GM10266 (cell line): Measurements from ENCODE around the gene HOXA13.

ENCODE experiments used
- DNase-seq: peaks from one replicate; pipeline ENCODE4 v3.0.0; 2012; ENCODE audit errors: extremely low spot score
- TF ChIP-seq, protein P1 (sequence below): IDR thresholded peaks from 2 replicates; pipeline ENCODE4 v1.5.1; 2012; ENCODE audit warnings: mild to moderate bottlenecking, low read depth; ENCODE audit not compliant: control insufficient read depth, insufficient read depth; ENCODE audit errors: missing control alignments

HOXA13 gene

DNA sequence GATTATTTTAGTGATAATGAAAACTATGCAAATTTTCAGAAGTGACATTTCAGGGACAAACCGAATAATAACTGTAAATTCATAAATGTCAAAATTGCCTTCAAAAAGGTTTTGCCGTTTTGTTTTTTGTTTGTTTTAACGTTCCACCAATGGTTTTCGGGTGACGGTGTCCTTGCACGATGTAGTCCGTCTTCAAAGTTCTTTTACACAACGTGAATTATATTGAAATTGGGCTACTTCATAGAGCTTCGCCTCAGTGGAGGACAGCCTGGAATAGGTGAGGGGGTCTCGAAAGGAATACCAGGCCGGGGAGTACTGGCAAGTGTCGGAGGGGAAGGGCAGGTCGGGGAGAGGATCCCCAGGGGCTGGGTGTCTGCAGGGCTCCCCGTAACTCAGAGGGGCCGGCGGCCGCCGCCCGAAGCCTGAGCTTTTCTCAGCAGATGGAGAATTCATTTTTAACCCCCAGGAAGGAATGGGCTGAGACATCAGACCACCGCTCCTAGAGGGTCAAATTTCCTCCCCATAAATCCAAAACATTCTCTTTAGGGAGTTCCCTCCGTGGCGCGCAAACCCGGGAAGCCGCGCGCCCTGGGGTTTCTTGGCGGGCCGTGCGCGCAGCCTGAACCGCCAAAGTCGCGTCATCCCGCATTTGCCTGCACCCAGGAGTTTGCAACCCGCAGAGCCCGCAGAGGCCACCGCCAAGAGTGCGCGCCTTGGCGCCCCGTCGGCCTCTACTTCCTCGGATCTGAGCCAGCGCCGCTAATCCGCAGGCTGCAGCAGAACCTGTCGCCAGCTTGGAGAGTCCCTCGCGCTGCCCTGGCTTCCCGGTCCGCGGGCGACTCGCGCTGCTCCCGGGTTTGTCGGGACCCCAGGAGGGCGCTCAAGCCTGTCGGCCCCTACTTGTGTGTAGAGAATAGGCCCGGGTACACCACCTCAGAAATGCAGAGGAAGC is 25.4 kb upstream of the HOXA13 start:
- no peak for DNase-seq
- TF ChIP-seq, protein P1, sequence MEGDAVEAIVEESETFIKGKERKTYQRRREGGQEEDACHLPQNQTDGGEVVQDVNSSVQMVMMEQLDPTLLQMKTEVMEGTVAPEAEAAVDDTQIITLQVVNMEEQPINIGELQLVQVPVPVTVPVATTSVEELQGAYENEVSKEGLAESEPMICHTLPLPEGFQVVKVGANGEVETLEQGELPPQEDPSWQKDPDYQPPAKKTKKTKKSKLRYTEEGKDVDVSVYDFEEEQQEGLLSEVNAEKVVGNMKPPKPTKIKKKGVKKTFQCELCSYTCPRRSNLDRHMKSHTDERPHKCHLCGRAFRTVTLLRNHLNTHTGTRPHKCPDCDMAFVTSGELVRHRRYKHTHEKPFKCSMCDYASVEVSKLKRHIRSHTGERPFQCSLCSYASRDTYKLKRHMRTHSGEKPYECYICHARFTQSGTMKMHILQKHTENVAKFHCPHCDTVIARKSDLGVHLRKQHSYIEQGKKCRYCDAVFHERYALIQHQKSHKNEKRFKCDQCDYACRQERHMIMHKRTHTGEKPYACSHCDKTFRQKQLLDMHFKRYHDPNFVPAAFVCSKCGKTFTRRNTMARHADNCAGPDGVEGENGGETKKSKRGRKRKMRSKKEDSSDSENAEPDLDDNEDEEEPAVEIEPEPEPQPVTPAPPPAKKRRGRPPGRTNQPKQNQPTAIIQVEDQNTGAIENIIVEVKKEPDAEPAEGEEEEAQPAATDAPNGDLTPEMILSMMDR = no peak

GRCh38 chr7:27223941-27224575 is 24.2 kb upstream of the HOXA13 start:
- TF ChIP-seq, protein P1 = no peak
- DNase-seq = no peak

DNA sequence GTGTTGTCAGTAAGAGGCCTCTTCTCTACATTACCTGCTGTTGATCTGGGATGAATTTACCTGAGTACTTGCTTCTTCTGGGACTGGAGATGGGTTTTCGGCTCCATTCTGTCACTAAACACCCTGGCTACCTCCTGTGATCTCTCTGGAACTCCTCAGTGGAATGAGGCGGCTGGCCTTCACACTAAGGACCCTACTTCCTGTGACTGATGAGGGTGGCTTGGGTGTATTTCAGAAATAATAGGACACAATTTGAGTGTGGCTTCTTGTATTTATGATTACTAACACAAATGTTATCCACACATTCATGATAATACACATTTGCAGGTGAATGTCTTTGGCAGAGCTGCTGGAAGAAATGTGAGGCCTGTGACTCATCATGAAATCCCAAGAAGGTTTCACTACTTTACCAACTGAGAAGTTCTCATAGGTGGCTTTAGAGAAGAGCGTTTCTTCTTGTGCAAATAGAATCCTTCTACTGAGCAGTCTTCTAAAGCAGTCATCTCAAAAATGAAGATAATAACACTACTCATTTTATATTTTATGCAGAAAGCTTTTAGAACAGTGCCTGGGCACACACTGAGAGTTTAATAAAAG is 21.4 kb upstream of the HOXA13 start:
- TF ChIP-seq, protein P1 = no peak

DNA sequence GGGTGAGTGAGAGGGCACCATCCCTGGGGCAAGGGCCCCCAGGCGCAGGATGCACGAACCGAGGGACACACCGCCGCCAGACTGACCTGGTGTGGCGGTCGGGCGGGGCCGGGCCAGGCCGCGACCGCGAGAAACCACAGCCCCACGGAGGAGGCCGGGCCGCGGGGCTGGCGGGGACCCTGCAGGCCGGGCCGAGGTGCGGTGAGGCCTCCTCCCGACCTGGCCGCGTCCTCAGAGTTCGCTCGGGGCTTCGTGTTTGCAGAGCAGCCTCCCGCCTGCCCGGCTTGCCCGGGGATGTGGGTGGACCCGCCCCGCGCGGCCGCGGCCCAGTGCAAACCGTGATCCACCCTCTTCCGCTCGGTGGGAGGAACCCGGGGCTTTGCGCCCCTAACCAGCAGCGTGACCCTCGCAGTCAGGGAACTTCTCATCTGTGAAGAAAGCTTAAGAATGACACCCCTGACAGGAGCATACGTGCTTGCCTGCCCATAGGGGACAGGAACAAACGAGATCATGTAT is 20.6 kb upstream of the HOXA13 start:
- DNase-seq = no peak
- TF ChIP-seq, protein P1 = no peak

More for the DNA sequence above, 21.4 kb upstream of the HOXA13 start:
- DNase-seq = no peak

- no peak for DNase-seq
- TF ChIP-seq, protein P1 = no peak
Observed at GRCh38 chr7:27219821-27220220, 19.9 kb upstream of the HOXA13 start.

GRCh38 chr7:27217951-27218350 is 18.1 kb upstream of the HOXA13 start:
- DNase-seq = no peak
- TF ChIP-seq, protein P1 = no peak

DNA sequence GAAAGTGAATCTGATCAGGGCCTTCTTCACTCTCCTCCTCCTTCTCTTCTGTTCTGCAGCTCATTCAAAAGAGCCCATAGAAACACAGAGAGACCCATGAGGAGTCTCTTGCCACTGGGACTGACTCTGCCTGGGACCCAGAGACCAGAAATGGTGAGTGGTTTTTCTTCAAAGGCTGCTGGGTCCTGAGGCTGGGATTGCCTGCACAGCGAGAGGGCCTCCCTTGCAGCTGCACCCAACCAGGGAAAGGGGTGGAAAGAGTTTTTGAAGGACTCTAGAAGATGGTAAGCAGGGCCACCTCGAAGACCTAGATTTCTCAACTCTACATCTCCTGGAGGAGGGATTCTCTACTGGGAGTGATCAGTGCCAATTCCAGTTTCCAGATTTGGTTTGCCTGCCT is 15.5 kb upstream of the HOXA13 start:
- DNase-seq = no peak
- TF ChIP-seq, protein P1 = no peak
